ENCODE data around the gene CDK8.
A peak's percentile ranks its signal among the peaks of the same experiment; 100 is the strongest.
"Not testable (repeated sequence)": the region's sequence is repeated elsewhere in the genome, so short reads cannot be mapped to it uniquely, and the experiment has no call there.

The CDK8 gene

GRCh38 chr13:26280822-26281221 is 26.9 kb downstream of the CDK8 start:
- H2BK120ac ChIP-seq (ENCODE audit: low read depth, low read length): no peak overlapping the region
- WGBS (ENCODE audit: extremely low coverage, insufficient coverage, low lambda C conversion rate): no CpG with 5 or more reads among the region's 1 CpG
- H3K79me1 ChIP-seq (ENCODE audit: low read length): peaks cover 9% of the 10 kb centered on the region
- no peak overlapping the region for H2BK5ac ChIP-seq (ENCODE audit: low read length)
- peak; percentile 53 for DNase-seq
- H3K4me2 ChIP-seq (ENCODE audit: low read length): no peak overlapping the region
- no peak overlapping the region for H3K4ac ChIP-seq (ENCODE audit: low read depth, low read length)
- no peak overlapping the region for H3K27ac ChIP-seq (ENCODE audit: low read depth, low read length)
- H3K4me1 ChIP-seq (ENCODE audit: control insufficient read depth, low read depth, low read length): no peaks in the 10 kb centered on the region
- H3K23ac ChIP-seq (ENCODE audit: low read length): no peak overlapping the region
- no peak overlapping the region for H3K4me3 ChIP-seq (ENCODE audit: low read length)
- no peaks in the 10 kb centered on the region for H3K27me3 ChIP-seq (ENCODE audit: insufficient read depth, low read length, poor library complexity)
- H2BK15ac ChIP-seq (replicated peaks; ENCODE audit: low read depth): no peak overlapping the region
- H4K8ac ChIP-seq (ENCODE audit: low read depth, low read length): no peak overlapping the region
- H3K18ac ChIP-seq (ENCODE audit: low read length): no peak overlapping the region
- H3K79me2 ChIP-seq (ENCODE audit: control insufficient read depth, insufficient read depth, low read length): peaks cover 4% of the 10 kb centered on the region
- no peaks in the 10 kb centered on the region for H3K36me3 ChIP-seq (ENCODE audit: control insufficient read depth, insufficient read depth, low read length)
- H3K56ac ChIP-seq (ENCODE audit: low read length): no peak overlapping the region
- H3K9ac ChIP-seq (ENCODE audit: low read length): no peak overlapping the region
- H2AK5ac ChIP-seq (ENCODE audit: low read length): no peak overlapping the region
- H4K5ac ChIP-seq (ENCODE audit: low read length): no peak overlapping the region

- not testable (repeated sequence) for H3K27me3 ChIP-seq (ENCODE audit: insufficient read depth, low read length, poor library complexity); H2BK5ac ChIP-seq (ENCODE audit: low read length); H3K23ac ChIP-seq (ENCODE audit: low read length); H3K79me2 ChIP-seq (ENCODE audit: control insufficient read depth, insufficient read depth, low read length); H3K56ac ChIP-seq (ENCODE audit: low read length); H3K4ac ChIP-seq (ENCODE audit: low read depth, low read length); H2AK5ac ChIP-seq (ENCODE audit: low read length); H2BK15ac ChIP-seq (replicated peaks; ENCODE audit: low read depth); H3K4me1 ChIP-seq (ENCODE audit: control insufficient read depth, low read depth, low read length); H3K4me2 ChIP-seq (ENCODE audit: low read length); H3K4me3 ChIP-seq (ENCODE audit: low read length); DNase-seq; H3K18ac ChIP-seq (ENCODE audit: low read length); H2BK120ac ChIP-seq (ENCODE audit: low read depth, low read length); H3K79me1 ChIP-seq (ENCODE audit: low read length); H3K9ac ChIP-seq (ENCODE audit: low read length); H4K8ac ChIP-seq (ENCODE audit: low read depth, low read length); H3K36me3 ChIP-seq (ENCODE audit: control insufficient read depth, insufficient read depth, low read length); H3K27ac ChIP-seq (ENCODE audit: low read depth, low read length); H4K5ac ChIP-seq (ENCODE audit: low read length)
- no CpG with 5 or more reads among the region's 2 CpGs for WGBS (ENCODE audit: extremely low coverage, insufficient coverage, low lambda C conversion rate)
Observed at GRCh38 chr13:26285911-26286310, 32.0 kb downstream of the CDK8 start.

GRCh38 chr13:26288838-26289237 is 34.9 kb downstream of the CDK8 start:
- H3K4ac ChIP-seq (ENCODE audit: low read depth, low read length); H3K36me3 ChIP-seq (ENCODE audit: control insufficient read depth, insufficient read depth, low read length); H4K8ac ChIP-seq (ENCODE audit: low read depth, low read length); H3K79me1 ChIP-seq (ENCODE audit: low read length); H3K18ac ChIP-seq (ENCODE audit: low read length); H3K4me3 ChIP-seq (ENCODE audit: low read length); H3K27ac ChIP-seq (ENCODE audit: low read depth, low read length); DNase-seq; H3K23ac ChIP-seq (ENCODE audit: low read length); H3K9ac ChIP-seq (ENCODE audit: low read length); H2BK120ac ChIP-seq (ENCODE audit: low read depth, low read length); H2BK5ac ChIP-seq (ENCODE audit: low read length); H2BK15ac ChIP-seq (replicated peaks; ENCODE audit: low read depth); H2AK5ac ChIP-seq (ENCODE audit: low read length); H4K5ac ChIP-seq (ENCODE audit: low read length); H3K27me3 ChIP-seq (ENCODE audit: insufficient read depth, low read length, poor library complexity); H3K79me2 ChIP-seq (ENCODE audit: control insufficient read depth, insufficient read depth, low read length); H3K56ac ChIP-seq (ENCODE audit: low read length); H3K4me2 ChIP-seq (ENCODE audit: low read length); H3K4me1 ChIP-seq (ENCODE audit: control insufficient read depth, low read depth, low read length): not testable (repeated sequence)
- no CpG with 5 or more reads among the region's 7 CpGs for WGBS (ENCODE audit: extremely low coverage, insufficient coverage, low lambda C conversion rate)

GRCh38 chr13:26295812-26296211 is 41.9 kb downstream of the CDK8 start:
- H2BK15ac ChIP-seq (replicated peaks; ENCODE audit: low read depth): no peak overlapping the region
- H3K4me2 ChIP-seq (ENCODE audit: low read length): no peak overlapping the region
- no peak overlapping the region for H3K4me3 ChIP-seq (ENCODE audit: low read length)
- H2BK120ac ChIP-seq (ENCODE audit: low read depth, low read length): no peak overlapping the region
- H3K36me3 ChIP-seq (ENCODE audit: control insufficient read depth, insufficient read depth, low read length): no peaks in the 10 kb centered on the region
- H3K56ac ChIP-seq (ENCODE audit: low read length): no peak overlapping the region
- peaks cover 27% of the 10 kb centered on the region for H3K79me2 ChIP-seq (ENCODE audit: control insufficient read depth, insufficient read depth, low read length)
- no peak overlapping the region for H2BK5ac ChIP-seq (ENCODE audit: low read length)
- no peak overlapping the region for H4K5ac ChIP-seq (ENCODE audit: low read length)
- H4K8ac ChIP-seq (ENCODE audit: low read depth, low read length): no peak overlapping the region
- H3K4ac ChIP-seq (ENCODE audit: low read depth, low read length): no peak overlapping the region
- H3K27me3 ChIP-seq (ENCODE audit: insufficient read depth, low read length, poor library complexity): no peaks in the 10 kb centered on the region
- no peak overlapping the region for H2AK5ac ChIP-seq (ENCODE audit: low read length)
- no CpG with 5 or more reads among the region's 6 CpGs for WGBS (ENCODE audit: extremely low coverage, insufficient coverage, low lambda C conversion rate)
- H3K79me1 ChIP-seq (ENCODE audit: low read length): peaks cover 20% of the 10 kb centered on the region
- H3K4me1 ChIP-seq (ENCODE audit: control insufficient read depth, low read depth, low read length): no peaks in the 10 kb centered on the region
- H3K23ac ChIP-seq (ENCODE audit: low read length): no peak overlapping the region
- no peak overlapping the region for H3K27ac ChIP-seq (ENCODE audit: low read depth, low read length)
- DNase-seq: no peak
- H3K18ac ChIP-seq (ENCODE audit: low read length): no peak overlapping the region
- no peak overlapping the region for H3K9ac ChIP-seq (ENCODE audit: low read length)

- no peak overlapping the region for H4K8ac ChIP-seq (ENCODE audit: low read depth, low read length)
- no peaks in the 10 kb centered on the region for H3K27me3 ChIP-seq (ENCODE audit: insufficient read depth, low read length, poor library complexity)
- H3K79me1 ChIP-seq (ENCODE audit: low read length): peaks cover 18% of the 10 kb centered on the region
- H3K18ac ChIP-seq (ENCODE audit: low read length): no peak overlapping the region
- H4K5ac ChIP-seq (ENCODE audit: low read length): no peak overlapping the region
- no peak overlapping the region for H3K4ac ChIP-seq (ENCODE audit: low read depth, low read length)
- peaks cover 1% of the 10 kb centered on the region for H3K4me1 ChIP-seq (ENCODE audit: control insufficient read depth, low read depth, low read length)
- no peak for DNase-seq
- H3K27ac ChIP-seq (ENCODE audit: low read depth, low read length): no peak overlapping the region
- H3K9ac ChIP-seq (ENCODE audit: low read length): no peak overlapping the region
- no CpG with 5 or more reads among the region's 4 CpGs for WGBS (ENCODE audit: extremely low coverage, insufficient coverage, low lambda C conversion rate)
- H3K79me2 ChIP-seq (ENCODE audit: control insufficient read depth, insufficient read depth, low read length): peaks cover 22% of the 10 kb centered on the region
- no peak overlapping the region for H3K23ac ChIP-seq (ENCODE audit: low read length)
- no peak overlapping the region for H3K56ac ChIP-seq (ENCODE audit: low read length)
- no peak overlapping the region for H2AK5ac ChIP-seq (ENCODE audit: low read length)
- H2BK15ac ChIP-seq (replicated peaks; ENCODE audit: low read depth): no peak overlapping the region
- H2BK5ac ChIP-seq (ENCODE audit: low read length): no peak overlapping the region
- H2BK120ac ChIP-seq (ENCODE audit: low read depth, low read length): no peak overlapping the region
- no peak overlapping the region for H3K4me2 ChIP-seq (ENCODE audit: low read length)
- no peak overlapping the region for H3K4me3 ChIP-seq (ENCODE audit: low read length)
- no peaks in the 10 kb centered on the region for H3K36me3 ChIP-seq (ENCODE audit: control insufficient read depth, insufficient read depth, low read length)
Observed at GRCh38 chr13:26299168-26299750, 45.3 kb downstream of the CDK8 start.

GRCh38 chr13:26300140-26300539 is 46.2 kb downstream of the CDK8 start:
- H3K23ac ChIP-seq (ENCODE audit: low read length): no peak overlapping the region
- H3K4me3 ChIP-seq (ENCODE audit: low read length): no peak overlapping the region
- H3K18ac ChIP-seq (ENCODE audit: low read length): no peak overlapping the region
- no peak overlapping the region for H2AK5ac ChIP-seq (ENCODE audit: low read length)
- no peak overlapping the region for H4K5ac ChIP-seq (ENCODE audit: low read length)
- H3K4me2 ChIP-seq (ENCODE audit: low read length): no peak overlapping the region
- H3K4ac ChIP-seq (ENCODE audit: low read depth, low read length): no peak overlapping the region
- no peak overlapping the region for H3K9ac ChIP-seq (ENCODE audit: low read length)
- no peak overlapping the region for H2BK15ac ChIP-seq (replicated peaks; ENCODE audit: low read depth)
- peaks cover 17% of the 10 kb centered on the region for H3K79me1 ChIP-seq (ENCODE audit: low read length)
- no peak overlapping the region for H3K27ac ChIP-seq (ENCODE audit: low read depth, low read length)
- peaks cover 1% of the 10 kb centered on the region for H3K4me1 ChIP-seq (ENCODE audit: control insufficient read depth, low read depth, low read length)
- DNase-seq: no peak
- WGBS (ENCODE audit: extremely low coverage, insufficient coverage, low lambda C conversion rate): no CpG with 5 or more reads among the region's 6 CpGs
- H4K8ac ChIP-seq (ENCODE audit: low read depth, low read length): no peak overlapping the region
- H3K27me3 ChIP-seq (ENCODE audit: insufficient read depth, low read length, poor library complexity): no peaks in the 10 kb centered on the region
- H2BK120ac ChIP-seq (ENCODE audit: low read depth, low read length): no peak overlapping the region
- peaks cover 20% of the 10 kb centered on the region for H3K79me2 ChIP-seq (ENCODE audit: control insufficient read depth, insufficient read depth, low read length)
- H2BK5ac ChIP-seq (ENCODE audit: low read length): no peak overlapping the region
- no peak overlapping the region for H3K56ac ChIP-seq (ENCODE audit: low read length)
- H3K36me3 ChIP-seq (ENCODE audit: control insufficient read depth, insufficient read depth, low read length): no peaks in the 10 kb centered on the region
